ENCODE measurements around the gene TNFAIP8L1. TPM values are rescaled to one million over a fixed set of nuclear protein-coding genes. Genes with fewer than 3 reads are reported as not detected.
A peak's percentile ranks its signal among the peaks of the same experiment; 100 is the strongest.
"Not testable (repeated sequence)": the region's sequence is repeated elsewhere in the genome, so short reads cannot be mapped to it uniquely, and the experiment has no call there.

Gene TNFAIP8L1
- total and polyA plus RNA-seq, 4 donors, result 5.5 to 11.8 (median 7.4) TPM

DNA sequence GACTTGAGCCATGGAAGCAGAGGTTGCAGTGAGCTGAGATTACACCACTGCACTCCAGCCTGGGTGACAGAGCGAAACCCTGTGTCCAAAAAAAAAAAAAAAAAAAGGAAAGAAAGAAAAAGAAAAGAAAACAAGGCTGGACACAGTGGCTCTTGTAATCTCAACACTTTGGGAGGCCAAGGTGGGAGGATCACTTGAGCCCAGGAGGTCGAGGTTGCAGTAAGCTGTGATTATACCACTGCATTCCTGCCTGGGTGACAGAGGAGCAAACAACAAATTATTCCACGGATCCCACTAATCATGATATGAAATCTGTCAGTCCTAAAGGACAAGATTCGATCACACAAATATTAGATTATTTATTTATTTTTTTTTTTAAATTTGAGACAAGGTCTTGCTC is 33.9 kb downstream of the TNFAIP8L1 start:
- H3K4me1 ChIP-seq (ENCODE audit: control insufficient read depth, insufficient read depth, low read length), result peaks cover 20% of the 10 kb centered on the region
- peaks cover 41% of the 10 kb centered on the region for H3K36me3 ChIP-seq (ENCODE audit: control insufficient read depth, insufficient read depth, low read length)
- DNase-seq (ENCODE audit: low read depth in 4 of 6, low spot score in 6 of 6), result no peak
- H3K9me3 ChIP-seq (ENCODE audit: control insufficient read depth, insufficient read depth, low read length), result no peaks in the 10 kb centered on the region
- H3K27ac ChIP-seq (ENCODE audit: low read depth, low read length), result no peak overlapping the region
- H3K4me3 ChIP-seq (ENCODE audit: low read depth, low read length), result no peak overlapping the region
- WGBS (ENCODE audit: insufficient coverage), result 100% methylated on average over 1 of the region's 4 CpGs
- no peaks in the 10 kb centered on the region for H3K27me3 ChIP-seq (ENCODE audit: control insufficient read depth, insufficient read depth, low read length)

DNA sequence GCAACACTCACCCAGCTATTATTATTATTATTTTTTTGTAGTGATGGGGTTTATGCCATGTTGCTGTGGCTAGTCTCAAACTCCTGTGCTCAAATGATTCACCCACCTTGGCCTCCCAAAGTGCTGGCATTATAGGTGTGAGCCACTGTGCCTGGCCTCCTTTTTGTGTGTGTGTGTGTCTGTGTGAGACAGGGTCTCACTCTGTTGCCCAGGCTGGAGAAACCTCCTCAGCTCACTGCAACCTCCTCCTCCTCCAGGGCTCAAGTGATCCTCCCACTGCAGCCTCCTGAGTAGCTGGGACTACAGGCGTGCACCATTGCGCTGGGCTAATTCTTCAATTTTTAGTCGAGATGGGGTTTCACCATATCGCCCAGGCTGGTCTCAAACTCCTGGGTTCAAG is 34.4 kb downstream of the TNFAIP8L1 start:
- no peak overlapping the region for H3K27ac ChIP-seq (ENCODE audit: low read depth, low read length)
- H3K27me3 ChIP-seq (ENCODE audit: control insufficient read depth, insufficient read depth, low read length), result no peaks in the 10 kb centered on the region
- no peak for DNase-seq (ENCODE audit: low read depth in 4 of 6, low spot score in 6 of 6)
- no peaks in the 10 kb centered on the region for H3K9me3 ChIP-seq (ENCODE audit: control insufficient read depth, insufficient read depth, low read length)
- H3K4me1 ChIP-seq (ENCODE audit: control insufficient read depth, insufficient read depth, low read length), result peaks cover 17% of the 10 kb centered on the region
- H3K4me3 ChIP-seq (ENCODE audit: low read depth, low read length), result no peak overlapping the region
- WGBS (ENCODE audit: insufficient coverage), result 98% methylated on average over 4 of the region's 4 CpGs
- H3K36me3 ChIP-seq (ENCODE audit: control insufficient read depth, insufficient read depth, low read length), result peaks cover 40% of the 10 kb centered on the region

DNA sequence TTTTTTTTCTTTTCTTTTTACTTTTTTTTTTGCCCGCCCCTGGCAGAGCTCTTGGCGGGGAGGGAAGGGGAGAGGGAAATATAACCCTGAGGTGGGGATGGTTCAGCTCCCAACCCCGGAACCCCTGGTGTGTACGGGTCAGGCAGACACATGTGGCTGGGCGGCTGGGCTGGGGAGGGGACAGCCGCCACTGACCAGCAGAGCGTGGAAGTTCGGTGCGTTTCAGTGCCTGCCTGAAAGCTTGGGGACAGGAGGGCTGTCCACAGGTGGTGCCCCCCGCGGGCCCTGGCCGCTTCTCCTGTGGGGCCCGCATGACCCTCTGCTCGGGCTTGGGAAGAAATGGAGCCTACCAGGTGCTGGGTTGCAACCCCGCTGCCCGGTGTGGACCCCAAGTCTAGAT is 36.0 kb downstream of the TNFAIP8L1 start:
- WGBS (ENCODE audit: insufficient coverage), result 87% methylated on average over 13 of the region's 16 CpGs
- no peak overlapping the region for H3K4me3 ChIP-seq (ENCODE audit: low read depth, low read length)
- H3K27ac ChIP-seq (ENCODE audit: low read depth, low read length), result no peak overlapping the region
- no peaks in the 10 kb centered on the region for H3K27me3 ChIP-seq (ENCODE audit: control insufficient read depth, insufficient read depth, low read length)
- H3K4me1 ChIP-seq (ENCODE audit: control insufficient read depth, insufficient read depth, low read length), result peaks cover 6% of the 10 kb centered on the region
- peaks cover 55% of the 10 kb centered on the region for H3K36me3 ChIP-seq (ENCODE audit: control insufficient read depth, insufficient read depth, low read length)
- no peak for DNase-seq (ENCODE audit: low read depth in 4 of 6, low spot score in 6 of 6)
- no peaks in the 10 kb centered on the region for H3K9me3 ChIP-seq (ENCODE audit: control insufficient read depth, insufficient read depth, low read length)

DNA sequence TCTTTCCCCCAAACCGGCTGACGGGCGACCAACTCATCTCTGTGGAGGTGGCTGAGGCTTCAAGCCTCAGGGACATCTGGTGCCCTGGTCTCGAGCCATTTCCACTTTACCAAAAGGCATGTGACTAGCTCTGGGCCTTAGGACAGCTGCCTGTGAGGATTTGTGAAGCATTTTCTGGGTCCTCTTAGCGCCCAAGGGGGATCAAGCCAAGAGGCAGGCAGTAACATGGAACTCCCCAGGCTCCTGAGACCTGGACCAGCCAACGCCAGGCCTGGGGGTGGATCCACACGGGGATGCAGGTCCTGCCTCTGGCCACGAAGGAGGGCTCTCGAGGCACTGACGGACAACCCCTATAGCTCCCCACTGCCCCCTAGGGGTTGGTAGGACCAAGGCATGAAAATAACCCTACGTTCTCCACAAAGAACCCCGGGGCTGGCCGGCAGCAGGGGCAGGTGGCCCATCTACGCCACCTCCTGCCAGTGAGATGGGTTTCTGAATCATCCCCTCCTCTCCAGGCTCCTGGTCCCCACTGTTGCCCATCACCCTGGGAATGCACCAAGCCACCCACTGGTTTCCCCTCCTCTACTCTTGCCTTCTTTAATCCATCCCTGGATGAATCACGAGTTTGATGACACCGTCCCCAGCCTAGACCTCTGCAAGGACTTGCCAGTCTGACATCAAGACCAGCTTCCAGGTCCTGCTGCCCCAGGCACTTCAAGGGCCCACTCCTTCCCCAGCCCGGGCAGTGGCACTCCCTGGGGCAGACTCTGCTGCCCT is 37.8 kb downstream of the TNFAIP8L1 start:
- DNase-seq (ENCODE audit: low read depth in 4 of 6, low spot score in 6 of 6), result no peak
- WGBS (ENCODE audit: insufficient coverage), result 65% methylated on average over 17 of the region's 17 CpGs
- H3K36me3 ChIP-seq (ENCODE audit: control insufficient read depth, insufficient read depth, low read length), result peaks cover 71% of the 10 kb centered on the region
- no peak overlapping the region for H3K27ac ChIP-seq (ENCODE audit: low read depth, low read length)
- no peaks in the 10 kb centered on the region for H3K9me3 ChIP-seq (ENCODE audit: control insufficient read depth, insufficient read depth, low read length)
- H3K27me3 ChIP-seq (ENCODE audit: control insufficient read depth, insufficient read depth, low read length), result no peaks in the 10 kb centered on the region
- peaks cover 3% of the 10 kb centered on the region for H3K4me1 ChIP-seq (ENCODE audit: control insufficient read depth, insufficient read depth, low read length)
- no peak overlapping the region for H3K4me3 ChIP-seq (ENCODE audit: low read depth, low read length)

DNA sequence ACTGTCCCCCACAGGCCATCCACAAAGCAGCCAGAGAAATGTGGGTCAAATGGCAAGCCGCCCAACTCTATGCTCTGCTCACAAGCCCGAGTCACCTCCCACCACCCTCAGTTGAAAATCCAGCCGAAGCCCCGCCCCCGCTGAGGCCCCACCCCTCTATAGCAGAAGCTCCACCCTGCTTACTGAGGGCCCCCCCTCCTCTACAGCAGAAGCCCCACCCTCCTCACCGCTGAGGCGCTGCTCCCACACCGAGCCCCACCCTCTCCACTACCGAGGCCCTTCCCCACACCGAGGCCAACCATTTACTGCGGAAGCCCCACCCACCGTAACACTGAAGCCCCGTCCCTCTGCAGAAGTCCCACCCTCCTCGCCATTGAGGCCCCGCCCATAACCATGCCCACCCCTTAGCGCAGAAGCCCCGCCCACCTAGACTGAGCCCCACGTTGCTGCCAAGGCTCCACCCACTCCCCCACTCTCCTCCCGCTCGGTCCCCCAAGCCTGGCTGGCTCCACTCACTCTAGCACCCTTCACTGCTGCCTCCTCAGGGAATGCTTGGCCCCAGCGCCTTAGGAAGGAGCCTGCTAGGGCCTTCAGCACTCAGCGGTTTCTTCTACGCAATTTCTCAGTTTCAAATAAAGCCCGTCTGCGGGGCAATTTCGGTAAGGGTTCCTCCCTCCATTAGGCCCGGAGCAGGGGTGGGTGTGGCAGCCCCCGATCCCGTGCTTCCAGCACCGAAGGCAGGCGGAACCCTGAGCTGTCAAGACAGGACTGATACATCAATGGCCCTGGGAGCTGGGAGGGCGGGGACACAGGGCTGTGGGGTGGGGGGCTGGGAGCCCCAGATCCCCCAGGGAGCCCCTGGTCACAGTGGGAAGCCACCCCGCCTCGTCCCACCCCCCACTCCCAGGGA is 39.8 kb downstream of the TNFAIP8L1 start:
- H3K36me3 ChIP-seq (ENCODE audit: control insufficient read depth, insufficient read depth, low read length), result peaks cover 90% of the 10 kb centered on the region
- DNase-seq (ENCODE audit: low read depth in 4 of 6, low spot score in 6 of 6), result peak in 2 of 6 donors; percentile 36 to 51
- no peaks in the 10 kb centered on the region for H3K9me3 ChIP-seq (ENCODE audit: control insufficient read depth, insufficient read depth, low read length)
- H3K27ac ChIP-seq (ENCODE audit: low read depth, low read length), result no peak overlapping the region
- H3K4me1 ChIP-seq (ENCODE audit: control insufficient read depth, insufficient read depth, low read length), result peaks cover 3% of the 10 kb centered on the region
- H3K27me3 ChIP-seq (ENCODE audit: control insufficient read depth, insufficient read depth, low read length), result no peaks in the 10 kb centered on the region
- no peak overlapping the region for H3K4me3 ChIP-seq (ENCODE audit: low read depth, low read length)
- 54% methylated on average over 26 of the region's 34 CpGs for WGBS (ENCODE audit: insufficient coverage)

DNA sequence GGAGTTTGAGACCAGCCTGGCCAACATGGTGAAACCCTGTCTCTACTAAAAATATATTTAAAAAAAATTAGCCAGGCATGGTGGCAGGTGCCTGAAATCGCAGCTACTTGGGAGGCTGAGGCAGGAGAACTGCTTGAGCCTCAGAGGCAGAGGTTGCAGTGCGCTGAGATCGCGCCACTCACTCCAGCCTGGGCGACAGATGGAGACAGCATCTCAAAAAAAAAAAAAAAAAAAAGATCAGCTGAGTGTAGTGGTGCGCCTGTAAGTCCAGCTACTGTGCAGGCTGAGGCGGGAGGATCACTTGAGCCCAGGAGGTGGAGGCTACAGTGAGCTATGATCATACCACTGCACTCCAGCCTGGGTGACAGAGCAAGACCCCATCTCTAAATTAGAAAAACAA is 40.7 kb downstream of the TNFAIP8L1 start:
- H3K27me3 ChIP-seq (ENCODE audit: control insufficient read depth, insufficient read depth, low read length); H3K4me3 ChIP-seq (ENCODE audit: low read depth, low read length); H3K27ac ChIP-seq (ENCODE audit: low read depth, low read length); DNase-seq (ENCODE audit: low read depth in 4 of 6, low spot score in 6 of 6); H3K9me3 ChIP-seq (ENCODE audit: control insufficient read depth, insufficient read depth, low read length); H3K4me1 ChIP-seq (ENCODE audit: control insufficient read depth, insufficient read depth, low read length): not testable (repeated sequence)
- WGBS (ENCODE audit: insufficient coverage), result 100% methylated on average over 4 of the region's 7 CpGs
- H3K36me3 ChIP-seq (ENCODE audit: control insufficient read depth, insufficient read depth, low read length), result peaks cover 92% of the 10 kb centered on the region

DNA sequence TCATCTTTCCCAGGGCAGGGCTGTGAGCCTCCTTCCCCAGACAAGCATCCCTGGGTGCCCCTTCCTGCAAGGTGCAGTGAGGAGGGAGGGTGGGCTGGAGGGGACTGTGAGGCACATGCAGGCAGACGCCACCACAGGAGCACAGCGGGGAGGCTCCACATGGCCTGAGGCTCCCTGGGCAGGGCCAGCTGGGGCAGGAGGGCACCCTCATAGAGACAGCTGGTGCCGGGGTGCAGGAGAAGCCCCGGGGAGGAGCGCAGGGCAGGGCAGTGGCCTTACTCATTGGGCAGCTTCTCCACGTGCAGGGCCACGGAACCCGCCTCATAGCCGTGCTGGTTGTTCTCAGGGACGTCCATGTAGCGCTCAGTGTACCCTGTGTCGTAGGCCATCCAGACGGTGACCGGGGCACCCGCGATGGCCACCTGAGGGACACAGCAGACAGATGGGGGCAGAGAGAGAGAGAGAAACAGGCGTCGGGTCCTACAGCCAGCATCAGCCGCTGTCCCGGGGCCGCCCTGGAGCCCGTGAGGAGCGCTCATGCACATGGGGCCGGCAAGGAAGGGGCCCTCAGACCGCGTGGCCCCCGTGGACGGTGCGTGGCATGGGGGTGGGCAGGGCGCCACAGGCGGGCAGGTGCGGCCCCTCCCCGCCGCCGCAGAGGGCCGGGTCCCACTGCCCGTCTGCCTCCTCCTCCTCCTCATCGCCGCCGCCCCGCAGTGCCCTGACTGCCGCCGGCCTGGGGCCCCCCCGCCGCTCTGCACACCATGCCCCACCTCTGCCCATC is 43.3 kb downstream of the TNFAIP8L1 start:
- Histone ChIP-seq H3K27me3 (ENCODE audit: control insufficient read depth, insufficient read depth, low read length) (no peaks in the 10 kb centered on the region), H3K4me3 (ENCODE audit: low read depth, low read length) (no peak overlapping the region), H3K9me3 (ENCODE audit: control insufficient read depth, insufficient read depth, low read length) (no peaks in the 10 kb centered on the region), H3K4me1 (ENCODE audit: control insufficient read depth, insufficient read depth, low read length) (no peaks in the 10 kb centered on the region), H3K27ac (ENCODE audit: low read depth, low read length) (no peak overlapping the region), H3K36me3 (ENCODE audit: control insufficient read depth, insufficient read depth, low read length) (peaks cover 94% of the 10 kb centered on the region)
- no peak for DNase-seq (ENCODE audit: low read depth in 4 of 6, low spot score in 6 of 6)
- 96% methylated on average over 35 of the region's 45 CpGs for WGBS (ENCODE audit: insufficient coverage)

DNA sequence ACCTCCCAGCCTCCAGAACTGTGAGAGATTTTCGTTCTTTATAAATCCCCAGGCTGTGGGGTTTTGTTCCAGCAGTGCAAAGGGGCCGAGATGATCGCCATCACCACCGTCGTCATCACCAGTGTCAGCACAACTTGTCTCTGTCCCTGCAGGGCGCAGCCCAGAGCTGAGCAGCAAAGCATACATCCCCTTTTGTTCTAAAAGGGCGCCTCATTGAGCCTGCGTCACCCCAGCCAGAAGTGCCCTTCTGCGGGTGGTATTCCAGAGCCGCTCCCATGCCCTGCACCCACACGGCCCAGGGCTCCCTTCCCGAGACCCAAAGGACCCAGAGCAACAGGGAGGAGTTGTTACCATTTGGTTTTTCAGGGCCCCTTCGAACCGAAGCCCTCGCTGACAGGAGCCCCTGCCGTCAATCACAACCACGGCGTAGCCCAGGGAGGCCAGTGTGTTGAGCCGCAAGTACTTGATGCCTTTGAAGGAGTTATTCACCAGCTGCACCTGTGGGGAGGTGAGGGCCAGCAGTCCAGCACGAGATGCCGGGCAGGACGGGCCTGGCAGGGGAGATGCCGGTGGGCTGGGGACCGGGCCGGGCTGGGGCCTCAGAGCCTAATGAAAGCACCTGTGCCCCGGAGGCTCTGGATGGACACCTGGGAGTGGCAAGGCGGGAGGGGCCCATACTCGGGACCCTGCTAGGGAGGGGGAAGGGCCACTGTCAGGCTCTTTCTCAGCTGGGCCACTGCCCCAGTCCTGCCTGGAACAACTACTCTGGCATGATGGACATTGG is 45.2 kb downstream of the TNFAIP8L1 start:
- DNase-seq (ENCODE audit: low read depth in 4 of 6, low spot score in 6 of 6), result no peak
- 90% methylated on average over 28 of the region's 28 CpGs for WGBS (ENCODE audit: insufficient coverage)
- no peak overlapping the region for H3K4me3 ChIP-seq (ENCODE audit: low read depth, low read length)
- H3K9me3 ChIP-seq (ENCODE audit: control insufficient read depth, insufficient read depth, low read length), result no peaks in the 10 kb centered on the region
- no peaks in the 10 kb centered on the region for H3K4me1 ChIP-seq (ENCODE audit: control insufficient read depth, insufficient read depth, low read length)
- no peaks in the 10 kb centered on the region for H3K27me3 ChIP-seq (ENCODE audit: control insufficient read depth, insufficient read depth, low read length)
- peaks cover 96% of the 10 kb centered on the region for H3K36me3 ChIP-seq (ENCODE audit: control insufficient read depth, insufficient read depth, low read length)
- H3K27ac ChIP-seq (ENCODE audit: low read depth, low read length), result peak overlapping the region; percentile 8

DNA sequence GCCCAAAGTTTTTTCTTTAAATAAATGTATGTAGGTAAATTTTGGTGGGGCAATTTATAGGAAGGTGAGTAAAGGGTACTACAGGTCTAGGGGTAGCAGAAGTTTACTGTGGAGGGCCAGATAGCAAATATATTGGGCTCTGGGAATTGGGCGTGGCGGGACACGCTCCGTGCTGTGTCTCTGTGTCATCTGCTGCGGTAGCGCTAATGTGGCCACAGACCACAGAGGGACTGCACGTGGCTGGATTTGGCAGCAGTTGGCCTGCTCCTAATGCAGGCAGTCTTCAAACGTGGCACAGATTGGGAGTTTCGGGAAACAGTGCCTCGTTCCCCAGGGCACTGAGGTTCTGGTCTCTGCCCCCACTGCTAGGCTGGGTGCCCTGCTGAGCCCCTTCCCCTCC is 47.4 kb downstream of the TNFAIP8L1 start:
- 96% methylated on average over 10 of the region's 10 CpGs for WGBS (ENCODE audit: insufficient coverage)
- no peaks in the 10 kb centered on the region for H3K27me3 ChIP-seq (ENCODE audit: control insufficient read depth, insufficient read depth, low read length)
- no peak overlapping the region for H3K4me3 ChIP-seq (ENCODE audit: low read depth, low read length)
- H3K27ac ChIP-seq (ENCODE audit: low read depth, low read length), result no peak overlapping the region
- H3K4me1 ChIP-seq (ENCODE audit: control insufficient read depth, insufficient read depth, low read length), result peaks cover 10% of the 10 kb centered on the region
- no peaks in the 10 kb centered on the region for H3K9me3 ChIP-seq (ENCODE audit: control insufficient read depth, insufficient read depth, low read length)
- H3K36me3 ChIP-seq (ENCODE audit: control insufficient read depth, insufficient read depth, low read length), result peaks cover 98% of the 10 kb centered on the region
- DNase-seq (ENCODE audit: low read depth in 4 of 6, low spot score in 6 of 6), result no peak
